ENCODE measurements around the gene PNMA6E. TPM values are rescaled to one million over a fixed set of nuclear protein-coding genes. Genes with fewer than 3 reads are reported as not detected.

PNMA6E gene
- total RNA-seq, 1 experiment from 2014 or later = not detected

GRCh38 chrX:153377727-153378126 is 23.4 kb downstream of the PNMA6E start:
- no peaks in the 10 kb centered on the region for H3K36me3 ChIP-seq (ENCODE audit: control insufficient read depth, insufficient read depth, low read length)
- POLR2A ChIA-PET = no interaction called here
- DNase-seq = no peak
- no peak overlapping the region for H3K4me3 Mint-ChIP-seq (ENCODE audit: unreplicated experiment)
- no peaks in the 10 kb centered on the region for H3K27me3 ChIP-seq (replicated peaks; ENCODE audit: control insufficient read depth, insufficient read depth, low read length)
- H3K4me1 ChIP-seq = no peaks in the 10 kb centered on the region
- intact Hi-C loops (cut with micrococcal nuclease; ENCODE audit: unreplicated experiment) = no loop called here
- H3K9me3 ChIP-seq = no peaks in the 10 kb centered on the region
- no peaks in the 10 kb centered on the region for H3K9me3 Mint-ChIP-seq (ENCODE audit: unreplicated experiment)
- CTCF ChIA-PET = no interaction called here
- no peaks in the 10 kb centered on the region for H3K36me3 Mint-ChIP-seq (ENCODE audit: insufficient read depth, unreplicated experiment)
- TF ChIP-seq CTCF (IDR thresholded peaks at IDR 0.05; ENCODE audit: insufficient read depth in 1 of 2, low read depth in 1 of 2, low read length in 1 of 2, severe bottlenecking in 1 of 2, unreplicated experiment in 1 of 2) = no peak
- BruUV-seq (replicated peaks) = no TSS peak
- H3K4me1 Mint-ChIP-seq (ENCODE audit: low read depth, unreplicated experiment) = no peaks in the 10 kb centered on the region
- no peak overlapping the region for H3K4me3 ChIP-seq (ENCODE audit: low read depth, low read length)
- no peak overlapping the region for H3K27ac Mint-ChIP-seq (ENCODE audit: unreplicated experiment)
- peaks cover 5% of the 10 kb centered on the region for H3K27me3 Mint-ChIP-seq (ENCODE audit: insufficient read depth, unreplicated experiment)

DNA sequence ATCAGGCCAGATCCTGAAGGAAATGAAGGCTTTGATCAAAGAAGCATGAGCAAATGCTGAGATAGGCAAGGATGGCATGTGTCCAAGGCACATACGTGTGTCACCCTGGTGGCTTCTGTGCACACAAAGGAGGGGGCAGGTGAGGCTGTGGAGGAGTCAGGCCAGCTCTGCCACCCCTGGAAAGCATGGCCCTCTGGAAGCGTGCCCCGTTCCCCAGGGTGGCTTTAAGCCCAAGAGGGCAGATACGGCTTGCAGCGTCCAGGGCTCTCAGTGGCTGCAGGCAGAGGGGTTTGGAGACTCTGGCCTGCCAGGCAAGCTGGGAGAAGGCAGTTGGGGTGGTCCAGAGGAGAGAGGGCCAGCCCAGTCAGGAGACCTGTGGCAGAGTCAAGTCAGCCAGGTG is 25.6 kb downstream of the PNMA6E start:
- H3K36me3 ChIP-seq (ENCODE audit: control insufficient read depth, insufficient read depth, low read length) = no peaks in the 10 kb centered on the region
- no peaks in the 10 kb centered on the region for H3K9me3 ChIP-seq
- Mint-ChIP-seq H3K4me3 (ENCODE audit: unreplicated experiment) (no peak overlapping the region), H3K4me1 (ENCODE audit: low read depth, unreplicated experiment) (no peaks in the 10 kb centered on the region), H3K36me3 (ENCODE audit: insufficient read depth, unreplicated experiment) (no peaks in the 10 kb centered on the region), H3K27me3 (ENCODE audit: insufficient read depth, unreplicated experiment) (peaks cover 7% of the 10 kb centered on the region), H3K9me3 (ENCODE audit: unreplicated experiment) (no peaks in the 10 kb centered on the region), H3K27ac (ENCODE audit: unreplicated experiment) (no peak overlapping the region)
- DNase-seq = no peak
- CTCF ChIA-PET = no interaction called here
- no peaks in the 10 kb centered on the region for H3K4me1 ChIP-seq
- intact Hi-C loops (cut with micrococcal nuclease; ENCODE audit: unreplicated experiment) = no loop called here
- TF ChIP-seq CTCF (IDR thresholded peaks at IDR 0.05; ENCODE audit: insufficient read depth in 1 of 2, low read depth in 1 of 2, low read length in 1 of 2, severe bottlenecking in 1 of 2, unreplicated experiment in 1 of 2) = no peak
- POLR2A ChIA-PET = no interaction called here
- no peaks in the 10 kb centered on the region for H3K27me3 ChIP-seq (replicated peaks; ENCODE audit: control insufficient read depth, insufficient read depth, low read length)
- no peak overlapping the region for H3K4me3 ChIP-seq (ENCODE audit: low read depth, low read length)
- no TSS peak for BruUV-seq (replicated peaks)

DNA sequence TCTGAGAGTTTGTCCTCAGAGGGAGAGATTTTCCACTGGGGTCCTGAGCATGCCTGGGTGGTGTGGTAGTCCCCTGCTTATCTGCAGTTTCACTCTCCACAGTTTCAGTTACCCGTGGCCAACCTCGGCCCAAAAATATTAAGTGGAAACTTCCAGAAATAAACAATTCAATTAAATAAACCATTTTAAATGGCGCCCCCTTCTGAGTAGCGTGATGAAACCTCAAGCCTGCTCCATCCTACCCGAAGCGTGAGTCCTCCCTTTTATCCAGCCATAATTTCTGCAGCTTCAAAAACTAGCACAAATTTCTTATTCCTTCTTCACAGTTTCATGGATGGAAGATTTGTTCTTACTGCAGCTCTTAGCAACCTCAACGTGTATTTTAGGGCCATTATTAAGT is 26.7 kb downstream of the PNMA6E start:
- TF ChIP-seq CTCF (IDR thresholded peaks at IDR 0.05; ENCODE audit: insufficient read depth in 1 of 2, low read depth in 1 of 2, low read length in 1 of 2, severe bottlenecking in 1 of 2, unreplicated experiment in 1 of 2) = no peak
- no peak overlapping the region for H3K4me3 ChIP-seq (ENCODE audit: low read depth, low read length)
- no peaks in the 10 kb centered on the region for H3K9me3 Mint-ChIP-seq (ENCODE audit: unreplicated experiment)
- no peak overlapping the region for H3K27ac Mint-ChIP-seq (ENCODE audit: unreplicated experiment)
- no peaks in the 10 kb centered on the region for H3K36me3 Mint-ChIP-seq (ENCODE audit: insufficient read depth, unreplicated experiment)
- ChIA-PET CTCF (no interaction called here), POLR2A (no interaction called here)
- H3K4me3 Mint-ChIP-seq (ENCODE audit: unreplicated experiment) = no peak overlapping the region
- no peak for DNase-seq
- no peaks in the 10 kb centered on the region for H3K27me3 ChIP-seq (replicated peaks; ENCODE audit: control insufficient read depth, insufficient read depth, low read length)
- no peaks in the 10 kb centered on the region for H3K9me3 ChIP-seq
- peaks cover 9% of the 10 kb centered on the region for H3K27me3 Mint-ChIP-seq (ENCODE audit: insufficient read depth, unreplicated experiment)
- no TSS peak for BruUV-seq (replicated peaks)
- no peaks in the 10 kb centered on the region for H3K4me1 Mint-ChIP-seq (ENCODE audit: low read depth, unreplicated experiment)
- intact Hi-C loops (cut with micrococcal nuclease; ENCODE audit: unreplicated experiment) = no loop called here
- no peaks in the 10 kb centered on the region for H3K4me1 ChIP-seq
- no peaks in the 10 kb centered on the region for H3K36me3 ChIP-seq (ENCODE audit: control insufficient read depth, insufficient read depth, low read length)

All from Caco-2 (cell line).